Fibroblast of lung (primary cell): ENCODE results near the gene CD40LG. TPM values are rescaled to one million over a fixed set of nuclear protein-coding genes. Genes with fewer than 3 reads are reported as not detected.

Experiments
- DNase-seq, 2 donors: peaks; one replicate each; pipeline versions ENCODE4 v3.0.0 to v3.0.0-alpha.2; 2010; ENCODE audit warnings: low read depth in 2 of 2
- H2AFZ ChIP-seq: 2 replicates; pipeline ENCODE4 v1.5.1; 2012; ENCODE audit warnings: low read length, control low read depth, inconsistent platforms
- H3K27ac ChIP-seq: 2 replicates; pipeline ENCODE4 v1.5.1; 2011; ENCODE audit warnings: low read length, control low read depth; ENCODE audit not compliant: insufficient read depth
- H3K27me3 ChIP-seq: 2 replicates; pipeline ENCODE4 v1.5.1; 2011; ENCODE audit warnings: mild to moderate bottlenecking, low read length; ENCODE audit not compliant: control insufficient read depth, insufficient read depth
- H3K36me3 ChIP-seq: 2 replicates; pipeline ENCODE4 v1.5.1; 2011; ENCODE audit warnings: low read length; ENCODE audit not compliant: control insufficient read depth, insufficient read depth
- H3K4me1 ChIP-seq: 2 replicates; pipeline ENCODE4 v1.5.1; 2011; ENCODE audit warnings: low read length; ENCODE audit not compliant: control insufficient read depth, insufficient read depth; ENCODE audit errors: extremely low read depth
- H3K4me2 ChIP-seq: 2 replicates; pipeline ENCODE4 v1.5.1; 2011; ENCODE audit warnings: low read length, control low read depth; ENCODE audit not compliant: insufficient read depth; ENCODE audit errors: extremely low read depth
- H3K4me3 ChIP-seq, 4 experiments: fragments of 200-600 bp in 1 of 4; sonication (generic) in 1 of 4; replicated peaks in 1 of 4; 2 replicates each; pipeline ENCODE4 v1.5.1; 2011 to 2016; ENCODE audit warnings: low read length in 4 of 4, low read depth in 3 of 4, mild to moderate bottlenecking in 3 of 4, control low read depth in 2 of 4, inconsistent platforms in 1 of 4, mixed read lengths in 1 of 4; ENCODE audit not compliant: insufficient read depth in 1 of 4; ENCODE audit errors: control extremely low read depth in 1 of 4
- H3K79me2 ChIP-seq: 2 replicates; pipeline ENCODE4 v1.5.1; 2012; ENCODE audit warnings: mild to moderate bottlenecking, low read length, inconsistent platforms; ENCODE audit not compliant: control insufficient read depth, insufficient read depth
- H3K9ac ChIP-seq: 2 replicates; pipeline ENCODE4 v1.5.1; 2011; ENCODE audit warnings: mild to moderate bottlenecking, low read length, control low read depth; ENCODE audit not compliant: insufficient read depth
- H3K9me3 ChIP-seq: 2 replicates; pipeline ENCODE4 v1.5.1; 2012; ENCODE audit warnings: low read depth, low read length; ENCODE audit not compliant: control insufficient read depth, insufficient read depth
- H4K20me1 ChIP-seq: 2 replicates; pipeline ENCODE4 v1.5.1; 2011; ENCODE audit warnings: low read length; ENCODE audit not compliant: control insufficient read depth, insufficient read depth; ENCODE audit errors: extremely low read depth
- EZH2 ChIP-seq: IDR thresholded peaks from 2 replicates; pipeline ENCODE4 v1.5.1; 2012; ENCODE audit warnings: low read length, control low read depth, mild to moderate bottlenecking; ENCODE audit errors: missing control alignments
- polyA minus RNA-seq: library from RNA; depleted of rRNA, polyadenylated mRNA; stranded (reverse); fragments of >200 nt; gene quantifications from 2 replicates; pipeline ENCODE4 v1.2.3, GENCODE V29; 2011; ENCODE audit warnings: low replicate concordance
- polyA plus RNA-seq, 2 donors: library from polyadenylated mRNA; depleted of rRNA in 1 of 2; stranded (reverse) in 1 of 2; unstranded in 1 of 2; fragments of >200 nt; gene quantifications; 2 replicates each; pipeline ENCODE4 v1.2.1, GENCODE V29; 2011 to 2012; ENCODE audit warnings: missing spikeins in 1 of 2
- total RNA-seq: library from RNA; depleted of rRNA; stranded (reverse); fragments of >200 nt; gene quantifications from 2 replicates; pipeline ENCODE4 v1.2.1, GENCODE V29; 2014
- TF ChIP-seq, protein P1 (sequence below), 2 donors: IDR thresholded peaks in 1 of 2; conservative IDR thresholded peaks in 1 of 2; 1 replicate in 1 of 2; 2 replicates in 1 of 2; pipeline ENCODE4 v1.5.1; 2011 to 2012; ENCODE audit warnings: low read length in 2 of 2, control low read depth in 1 of 2, inconsistent platforms in 1 of 2, low read depth in 1 of 2, mild to moderate bottlenecking in 1 of 2

The CD40LG gene
- not detected in 2 replicates for total RNA-seq
- polyA plus RNA-seq, result not detected in 2 replicates
- not detected in 2 replicates for polyA plus RNA-seq (2012)
- not detected in 2 replicates for polyA minus RNA-seq

DNA sequence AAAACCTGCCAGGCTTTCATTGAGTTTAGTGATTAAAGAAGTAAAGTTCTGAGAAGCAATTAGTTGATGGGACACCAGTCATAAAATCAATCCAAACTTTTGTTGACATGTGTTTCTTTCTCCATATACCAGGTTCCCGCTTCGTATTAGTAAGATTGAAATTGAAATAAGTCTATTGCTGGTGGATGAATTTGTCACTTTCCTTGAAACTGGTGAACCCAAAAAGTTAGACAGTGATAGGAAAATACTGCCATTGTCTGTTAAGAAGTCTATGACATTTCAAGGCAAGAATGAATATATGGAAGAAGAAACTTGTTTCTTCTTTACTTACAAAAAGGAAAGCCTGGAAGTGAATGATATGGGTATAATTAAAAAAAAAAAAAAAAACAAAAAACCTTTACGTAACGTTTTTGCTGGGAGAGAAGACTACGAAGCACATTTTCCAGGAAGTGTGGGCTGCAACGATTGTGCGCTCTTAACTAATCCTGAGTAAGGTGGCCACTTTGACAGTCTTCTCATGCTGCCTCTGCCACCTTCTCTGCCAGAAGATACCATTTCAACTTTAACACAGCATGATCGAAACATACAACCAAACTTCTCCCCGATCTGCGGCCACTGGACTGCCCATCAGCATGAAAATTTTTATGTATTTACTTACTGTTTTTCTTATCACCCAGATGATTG lies at the start of gene CD40LG:
Gene CD40LG, plus strand, starts transcription at position 482 of the 684 bp plus-strand sequence. Its CDS starts 91 bp downstream, at position 573.
- H3K9me3 ChIP-seq, result no peaks in the 10 kb centered on the region
- H3K79me2 ChIP-seq, result no peaks in the 10 kb centered on the region
- no peak within 1 kb of the TSS for H3K27ac ChIP-seq
- H3K4me1 ChIP-seq, result no peaks in the 10 kb centered on the region
- TF ChIP-seq EZH2, result no peak
- TF ChIP-seq, protein P1, sequence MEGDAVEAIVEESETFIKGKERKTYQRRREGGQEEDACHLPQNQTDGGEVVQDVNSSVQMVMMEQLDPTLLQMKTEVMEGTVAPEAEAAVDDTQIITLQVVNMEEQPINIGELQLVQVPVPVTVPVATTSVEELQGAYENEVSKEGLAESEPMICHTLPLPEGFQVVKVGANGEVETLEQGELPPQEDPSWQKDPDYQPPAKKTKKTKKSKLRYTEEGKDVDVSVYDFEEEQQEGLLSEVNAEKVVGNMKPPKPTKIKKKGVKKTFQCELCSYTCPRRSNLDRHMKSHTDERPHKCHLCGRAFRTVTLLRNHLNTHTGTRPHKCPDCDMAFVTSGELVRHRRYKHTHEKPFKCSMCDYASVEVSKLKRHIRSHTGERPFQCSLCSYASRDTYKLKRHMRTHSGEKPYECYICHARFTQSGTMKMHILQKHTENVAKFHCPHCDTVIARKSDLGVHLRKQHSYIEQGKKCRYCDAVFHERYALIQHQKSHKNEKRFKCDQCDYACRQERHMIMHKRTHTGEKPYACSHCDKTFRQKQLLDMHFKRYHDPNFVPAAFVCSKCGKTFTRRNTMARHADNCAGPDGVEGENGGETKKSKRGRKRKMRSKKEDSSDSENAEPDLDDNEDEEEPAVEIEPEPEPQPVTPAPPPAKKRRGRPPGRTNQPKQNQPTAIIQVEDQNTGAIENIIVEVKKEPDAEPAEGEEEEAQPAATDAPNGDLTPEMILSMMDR (conservative IDR thresholded peaks at IDR 0.05 in 1 of 2, IDR thresholded peaks at IDR 0.05 in 1 of 2; ENCODE audit: low read depth in 1 of 2, low read length in 2 of 2), result no peak
- no peaks in the 10 kb centered on the region for H3K27me3 ChIP-seq
- no peak within 1 kb of the TSS for H3K9ac ChIP-seq
- no peak within 1 kb of the TSS for H3K4me3 ChIP-seq
- DNase-seq, result no peak
- no peaks in the 10 kb centered on the region for H4K20me1 ChIP-seq
- H3K4me2 ChIP-seq, result no peak within 1 kb of the TSS
- no peak within 1 kb of the TSS for H2AFZ ChIP-seq
- no peaks in the 10 kb centered on the region for H3K36me3 ChIP-seq

DNA sequence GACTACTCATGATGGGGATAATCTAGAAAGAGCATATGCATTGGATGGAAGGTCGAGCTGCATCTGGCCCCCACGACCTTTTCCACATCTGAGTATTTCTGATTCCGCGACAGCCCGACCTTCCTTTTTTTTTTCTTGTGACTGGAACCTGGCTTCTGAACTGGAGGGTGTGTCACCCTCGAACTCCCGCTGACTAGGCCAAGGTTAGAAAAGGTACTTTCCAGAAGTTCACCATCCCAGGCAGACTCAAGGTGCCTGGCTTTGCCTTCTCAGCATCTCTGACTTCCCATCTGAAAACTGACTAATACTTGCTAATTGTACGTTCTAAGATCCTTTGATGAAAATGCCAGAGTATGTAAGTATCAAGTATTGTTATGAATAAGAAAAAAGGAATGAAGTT lies 49.3 kb upstream of the CD40LG start:
- H3K4me2 ChIP-seq, result no peak overlapping the region
- TF ChIP-seq, protein P1 (conservative IDR thresholded peaks at IDR 0.05 in 1 of 2, IDR thresholded peaks at IDR 0.05 in 1 of 2; ENCODE audit: low read depth in 1 of 2, low read length in 2 of 2), result no peak
- no peak for TF ChIP-seq EZH2
- no peaks in the 10 kb centered on the region for H3K4me1 ChIP-seq
- H3K9ac ChIP-seq, result no peak overlapping the region
- H3K4me3 ChIP-seq, result no peak overlapping the region
- H3K36me3 ChIP-seq, result no peaks in the 10 kb centered on the region
- no peaks in the 10 kb centered on the region for H3K9me3 ChIP-seq
- no peak for DNase-seq
- no peak overlapping the region for H3K27ac ChIP-seq
- no peaks in the 10 kb centered on the region for H3K27me3 ChIP-seq
- no peak overlapping the region for H2AFZ ChIP-seq
- H3K79me2 ChIP-seq, result no peaks in the 10 kb centered on the region
- H4K20me1 ChIP-seq, result no peaks in the 10 kb centered on the region

DNA sequence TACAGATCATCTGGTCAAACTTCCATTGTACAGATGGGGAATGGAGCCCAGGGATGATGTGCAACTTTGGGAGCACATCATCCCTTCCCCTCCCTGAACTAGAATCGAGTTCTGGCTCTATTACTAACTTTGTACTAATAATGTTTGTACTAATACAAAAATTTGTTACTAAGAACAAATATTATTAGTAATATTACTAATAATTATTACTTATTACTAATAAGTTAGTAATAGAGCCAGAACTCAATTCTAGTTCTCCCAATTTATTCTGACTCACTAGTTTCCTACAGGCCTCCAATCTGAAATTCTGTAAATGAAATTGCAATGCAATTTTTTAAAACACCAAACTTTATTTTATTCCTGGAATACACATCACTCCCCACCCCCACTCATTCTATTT lies 47.9 kb upstream of the CD40LG start:
- Histone ChIP-seq H3K9ac (no peak overlapping the region), H2AFZ (no peak overlapping the region), H3K36me3 (no peaks in the 10 kb centered on the region), H3K27ac (no peak overlapping the region), H3K27me3 (no peaks in the 10 kb centered on the region), H3K79me2 (no peaks in the 10 kb centered on the region), H3K4me2 (no peak overlapping the region), H3K9me3 (no peaks in the 10 kb centered on the region), H3K4me3 (no peak overlapping the region), H4K20me1 (no peaks in the 10 kb centered on the region), H3K4me1 (no peaks in the 10 kb centered on the region)
- no peak for TF ChIP-seq EZH2
- TF ChIP-seq, protein P1 (conservative IDR thresholded peaks at IDR 0.05 in 1 of 2, IDR thresholded peaks at IDR 0.05 in 1 of 2; ENCODE audit: low read depth in 1 of 2, low read length in 2 of 2), result no peak
- DNase-seq, result no peak
